ENCODE results near the gene GLTPD2.

GRCh38 chr17:4795168-4795567 lies 6.4 kb downstream of the GLTPD2 start:
- TF ChIP-seq POLR2A (IDR thresholded peaks at IDR 0.05; ENCODE audit: low read depth, low read length), result no peak
- TF ChIP-seq PAX5 (IDR thresholded peaks at IDR 0.05; ENCODE audit: insufficient read depth, low read length, severe bottlenecking), result no peak
- TF ChIP-seq POLR2AphosphoS5 (IDR thresholded peaks at IDR 0.05; ENCODE audit: low read depth, low read length), result no peak
